ENCODE results near the gene OR52B4. TPM values are rescaled to one million over a fixed set of nuclear protein-coding genes. Genes with fewer than 3 reads are reported as not detected.

OR52B4 gene
- total and polyA plus RNA-seq, 2 of the 8 experiments (the other 6 are each of a cell fraction or from before 2014, with no cell fraction given), result not detected

- Histone ChIP-seq H3K27ac (ENCODE audit: low read depth, low read length) (no peak overlapping the region), H3K4me2 (ENCODE audit: insufficient read depth in 1 of 2, low read depth in 2 of 2, low read length in 2 of 2) (no peak overlapping the region), H2BK20ac (ENCODE audit: low read length) (no peak overlapping the region), H3K23ac (ENCODE audit: insufficient read length) (no peak overlapping the region), H3K9ac (replicated peaks in 1 of 4; ENCODE audit: extremely low read depth in 1 of 4, low read depth in 3 of 4, low read length in 3 of 4) (no peak overlapping the region), H2BK15ac (ENCODE audit: low read length) (no peak overlapping the region), H3K79me1 (ENCODE audit: low read depth, low read length) (no peaks in the 10 kb centered on the region), H3K36me3 (ENCODE audit: control insufficient read depth in 2 of 4, insufficient read depth in 4 of 4, low read length in 3 of 4) (peaks cover 3 to 20% (median 17%) of the 10 kb centered on the region in 4 experiments; a peak in 5 of 8 replicates), H3K9me3 (ENCODE audit: insufficient read depth in 2 of 2, low read depth in 1 of 2, low read length in 1 of 2) (no peaks in the 10 kb centered on the region), H3K56ac (replicated peaks; ENCODE audit: insufficient read length, low read depth, low read length) (no peak overlapping the region), H4K91ac (replicated peaks; ENCODE audit: insufficient read length, low read length) (no peak overlapping the region), H2BK5ac (ENCODE audit: low read depth, low read length) (no peak overlapping the region), H2AFZ (ENCODE audit: low read length) (no peak overlapping the region), H3K4me1 (replicated peaks in 1 of 4; ENCODE audit: control insufficient read depth in 3 of 4, insufficient read depth in 4 of 4, low read length in 3 of 4) (peaks cover 0 to 3% (median 0%) of the 10 kb centered on the region in 4 experiments; a peak in 1 of 7 replicates), H4K5ac (ENCODE audit: insufficient read length, low read depth, low read length) (no peak overlapping the region), H3K79me2 (ENCODE audit: control insufficient read depth in 1 of 2, insufficient read depth in 2 of 2, low read length in 2 of 2) (no peaks in the 10 kb centered on the region; a peak in 1 of 4 replicates), H3K4ac (replicated peaks; ENCODE audit: insufficient read length, low read depth, low read length) (no peak overlapping the region), H3K14ac (ENCODE audit: insufficient read length) (no peak overlapping the region), H3K23me2 (ENCODE audit: low read depth, low read length) (peaks cover 2% of the 10 kb centered on the region; the same call in 1 of the 2 replicates), H2BK12ac (ENCODE audit: low read depth, low read length) (no peak overlapping the region), H3K27me3 (replicated peaks in 1 of 4; ENCODE audit: control insufficient read depth in 3 of 4, extremely low read depth in 1 of 4, insufficient read depth in 3 of 4, low read length in 3 of 4) (no peaks in the 10 kb centered on the region), H4K20me1 (replicated peaks in 1 of 2; ENCODE audit: control insufficient read depth in 1 of 2, insufficient read depth in 2 of 2, low read length in 2 of 2) (peaks cover 0 to 1% of the 10 kb centered on the region in 2 experiments), H4K8ac (ENCODE audit: extremely low read depth, insufficient read depth, low read length) (no peak overlapping the region), H2AK5ac (ENCODE audit: low read depth, low read length) (no peak overlapping the region), H3K18ac (ENCODE audit: extremely low read depth, low read length) (no peak overlapping the region), H2BK120ac (replicated peaks; ENCODE audit: low read depth, low read length) (no peak overlapping the region), H3K4me3 (ENCODE audit: extremely low read depth in 1 of 4, insufficient read depth in 2 of 4, low read depth in 3 of 4, low read length in 4 of 4) (no peak overlapping the region)
- TF ChIP-seq CHD1 (IDR thresholded peaks at IDR 0.05; ENCODE audit: low read depth, low read length), result no peak
- no peak for TF ChIP-seq FOSL1 (IDR thresholded peaks at IDR 0.05; ENCODE audit: insufficient read depth, low read depth, low read length)
- TF ChIP-seq SIX5 (IDR thresholded peaks at IDR 0.05; ENCODE audit: low read depth, low read length), result no peak
- TF ChIP-seq YY1 (IDR thresholded peaks at IDR 0.05; ENCODE audit: low read depth, low read length), result no peak
- no peak for TF ChIP-seq CTCF (IDR thresholded peaks at IDR 0.05; ENCODE audit: control extremely low read depth in 1 of 3, insufficient read depth in 1 of 3, low read depth in 1 of 3, low read length in 3 of 3)
- TF ChIP-seq NRF1 (IDR thresholded peaks at IDR 0.05; ENCODE audit: low read depth, low read length), result no peak
- FAIRE-seq, result no peak
- CTCF ChIA-PET (ENCODE audit: partially characterized antibody), result interaction anchor here (1.5 kb wide), 1 partner anchor 201 kb away, joined by 3 read pairs; no protein-coding TSS in a partner anchor
- 87% methylated on average over 2 of the region's 2 CpGs; no CpG with 5 or more reads in 1 of the 2 experiments for WGBS, 2 experiments (ENCODE audit: extremely low coverage in 1 of 2, insufficient coverage in 1 of 2, insufficient read length in 1 of 2, insufficient replicate concordance in 2 of 2, low coverage in 1 of 2, low lambda C conversion rate in 2 of 2, missing lambda C conversion rate in 1 of 2)
- POLR2A ChIA-PET (ENCODE audit: partially characterized antibody), result no interaction called here
- DNase-seq (ENCODE audit: low read depth in 1 of 2, low spot score in 2 of 2), result no peak
Observed at GRCh38 chr11:4388221-4388620, 20.0 kb upstream of the OR52B4 start.

Measured in H1 (cell line).